ENCODE data around the gene SPRED3. TPM values are rescaled to one million over a fixed set of nuclear protein-coding genes. Genes with fewer than 3 reads are reported as not detected.
"Not testable (repeated sequence)": the region's sequence is repeated elsewhere in the genome, so short reads cannot be mapped to it uniquely, and the experiment has no call there.

Gene SPRED3
- total RNA-seq, 1 donor from 2014 or later = 3.2 TPM

GRCh38 chr19:38409631-38410133 is 21.2 kb downstream of the SPRED3 start:
- Mint-ChIP-seq H3K27ac (ENCODE audit: unreplicated experiment) (peak overlapping the region; percentile 54), H3K36me3 (ENCODE audit: low read depth) (peaks cover 4% of the 10 kb centered on the region), H3K27me3 (ENCODE audit: low read depth) (no peaks in the 10 kb centered on the region), H3K9me3 (ENCODE audit: low read depth) (no peaks in the 10 kb centered on the region), H3K4me3 (ENCODE audit: unreplicated experiment) (no peak overlapping the region), H3K4me1 (ENCODE audit: low read depth) (no peaks in the 10 kb centered on the region)
- TF ChIP-seq, protein P1, sequence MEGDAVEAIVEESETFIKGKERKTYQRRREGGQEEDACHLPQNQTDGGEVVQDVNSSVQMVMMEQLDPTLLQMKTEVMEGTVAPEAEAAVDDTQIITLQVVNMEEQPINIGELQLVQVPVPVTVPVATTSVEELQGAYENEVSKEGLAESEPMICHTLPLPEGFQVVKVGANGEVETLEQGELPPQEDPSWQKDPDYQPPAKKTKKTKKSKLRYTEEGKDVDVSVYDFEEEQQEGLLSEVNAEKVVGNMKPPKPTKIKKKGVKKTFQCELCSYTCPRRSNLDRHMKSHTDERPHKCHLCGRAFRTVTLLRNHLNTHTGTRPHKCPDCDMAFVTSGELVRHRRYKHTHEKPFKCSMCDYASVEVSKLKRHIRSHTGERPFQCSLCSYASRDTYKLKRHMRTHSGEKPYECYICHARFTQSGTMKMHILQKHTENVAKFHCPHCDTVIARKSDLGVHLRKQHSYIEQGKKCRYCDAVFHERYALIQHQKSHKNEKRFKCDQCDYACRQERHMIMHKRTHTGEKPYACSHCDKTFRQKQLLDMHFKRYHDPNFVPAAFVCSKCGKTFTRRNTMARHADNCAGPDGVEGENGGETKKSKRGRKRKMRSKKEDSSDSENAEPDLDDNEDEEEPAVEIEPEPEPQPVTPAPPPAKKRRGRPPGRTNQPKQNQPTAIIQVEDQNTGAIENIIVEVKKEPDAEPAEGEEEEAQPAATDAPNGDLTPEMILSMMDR (IDR thresholded peaks at IDR 0.05) = no peak
- DNase-seq (ENCODE audit: low spot score) = no peak

DNA sequence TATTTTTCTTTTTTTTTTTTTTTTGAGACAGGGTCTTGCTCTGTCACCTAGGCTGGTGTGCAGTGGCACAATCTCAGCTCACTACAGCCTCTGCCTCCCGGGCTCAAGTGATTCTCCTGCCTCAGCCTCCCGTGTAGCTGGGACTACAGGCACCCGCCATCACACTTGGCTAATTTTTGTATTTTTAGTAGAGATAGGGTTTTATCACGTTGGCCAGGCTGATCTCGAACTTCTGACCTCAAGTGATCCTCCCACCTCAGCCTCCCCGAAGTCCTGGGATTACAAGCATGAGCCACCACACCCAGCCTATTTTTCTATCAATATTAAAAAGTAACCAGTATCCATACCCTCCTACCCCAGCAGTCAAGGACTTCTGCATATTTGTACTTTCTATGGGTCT is 21.9 kb downstream of the SPRED3 start:
- H3K4me3 Mint-ChIP-seq (ENCODE audit: unreplicated experiment); DNase-seq (ENCODE audit: low spot score); H3K27me3 Mint-ChIP-seq (ENCODE audit: low read depth); H3K9me3 Mint-ChIP-seq (ENCODE audit: low read depth); H3K36me3 Mint-ChIP-seq (ENCODE audit: low read depth); H3K27ac Mint-ChIP-seq (ENCODE audit: unreplicated experiment); H3K4me1 Mint-ChIP-seq (ENCODE audit: low read depth): not testable (repeated sequence)

- no peaks in the 10 kb centered on the region for H3K36me3 Mint-ChIP-seq (ENCODE audit: low read depth)
- TF ChIP-seq, protein P1 (IDR thresholded peaks at IDR 0.05) = no peak
- H3K4me3 Mint-ChIP-seq (ENCODE audit: unreplicated experiment) = no peak overlapping the region
- H3K27ac Mint-ChIP-seq (ENCODE audit: unreplicated experiment) = no peak overlapping the region
- no peaks in the 10 kb centered on the region for H3K9me3 Mint-ChIP-seq (ENCODE audit: low read depth)
- no peaks in the 10 kb centered on the region for H3K27me3 Mint-ChIP-seq (ENCODE audit: low read depth)
- no peaks in the 10 kb centered on the region for H3K4me1 Mint-ChIP-seq (ENCODE audit: low read depth)
- DNase-seq (ENCODE audit: low spot score) = no peak
These were observed 22.7 kb downstream of the SPRED3 start for GRCh38 chr19:38411041-38411712.

- H3K9me3 Mint-ChIP-seq (ENCODE audit: low read depth); H3K4me3 Mint-ChIP-seq (ENCODE audit: unreplicated experiment); H3K4me1 Mint-ChIP-seq (ENCODE audit: low read depth); H3K27ac Mint-ChIP-seq (ENCODE audit: unreplicated experiment); DNase-seq (ENCODE audit: low spot score); H3K36me3 Mint-ChIP-seq (ENCODE audit: low read depth); H3K27me3 Mint-ChIP-seq (ENCODE audit: low read depth): not testable (repeated sequence)
These were observed 23.4 kb downstream of the SPRED3 start for GRCh38 chr19:38411898-38412297.

DNA sequence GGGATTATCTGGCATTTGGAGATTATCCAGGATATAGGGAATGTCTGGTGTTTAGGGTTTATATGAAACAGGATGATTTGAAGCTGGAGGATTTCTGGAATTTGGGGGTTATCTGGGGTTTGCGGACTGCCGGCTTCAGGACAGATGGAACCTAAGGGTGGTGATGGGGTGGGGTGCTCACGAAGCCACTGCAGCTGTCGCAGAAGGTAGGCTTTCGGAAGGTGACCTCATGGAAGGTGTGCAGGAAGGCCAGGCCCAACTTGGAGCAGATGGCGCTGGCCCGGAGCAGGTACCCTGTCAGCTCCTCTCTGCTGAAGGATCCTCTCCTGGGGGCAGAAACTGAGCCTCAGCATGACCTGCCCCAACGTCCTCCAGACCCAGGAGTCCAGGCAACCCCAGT is 24.0 kb downstream of the SPRED3 start:
- Mint-ChIP-seq H3K36me3 (ENCODE audit: low read depth) (no peaks in the 10 kb centered on the region), H3K27me3 (ENCODE audit: low read depth) (peaks cover 9% of the 10 kb centered on the region), H3K9me3 (ENCODE audit: low read depth) (no peaks in the 10 kb centered on the region), H3K27ac (ENCODE audit: unreplicated experiment) (no peak overlapping the region), H3K4me3 (ENCODE audit: unreplicated experiment) (no peak overlapping the region), H3K4me1 (ENCODE audit: low read depth) (peaks cover 5% of the 10 kb centered on the region)
- TF ChIP-seq, protein P1 (IDR thresholded peaks at IDR 0.05) = no peak
- no peak for DNase-seq (ENCODE audit: low spot score)

DNA sequence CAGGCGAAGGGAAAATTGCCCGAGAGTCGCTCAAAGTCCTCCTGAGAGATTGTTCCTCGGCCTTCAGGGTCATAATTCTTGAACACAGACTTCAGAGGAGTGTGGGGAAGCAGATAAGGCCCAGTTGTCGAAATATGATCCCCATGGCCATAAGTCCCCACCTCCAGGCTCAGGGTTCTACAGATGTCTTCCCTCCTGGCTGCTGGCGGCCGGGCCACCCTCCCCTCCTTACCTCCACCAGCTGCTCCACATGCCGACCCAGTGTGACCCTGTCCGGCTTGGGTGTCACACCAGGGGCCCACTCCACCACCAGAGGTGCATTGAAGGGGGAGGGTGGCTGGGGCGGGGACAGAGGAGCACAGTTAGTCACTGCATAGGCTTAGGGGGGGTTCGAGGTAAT is 24.5 kb downstream of the SPRED3 start:
- Mint-ChIP-seq H3K9me3 (ENCODE audit: low read depth) (no peaks in the 10 kb centered on the region), H3K4me3 (ENCODE audit: unreplicated experiment) (no peak overlapping the region), H3K27me3 (ENCODE audit: low read depth) (peaks cover 14% of the 10 kb centered on the region), H3K36me3 (ENCODE audit: low read depth) (no peaks in the 10 kb centered on the region), H3K4me1 (ENCODE audit: low read depth) (peaks cover 9% of the 10 kb centered on the region), H3K27ac (ENCODE audit: unreplicated experiment) (no peak overlapping the region)
- TF ChIP-seq, protein P1 (IDR thresholded peaks at IDR 0.05) = no peak
- DNase-seq (ENCODE audit: low spot score) = no peak
